K562 (cell line): Measurements from ENCODE around the gene APOBEC3A. TPM values are rescaled to one million over a fixed set of nuclear protein-coding genes. Genes with fewer than 3 reads are reported as not detected.

Source experiments
- ATAC-seq: fragments of 200-7000 bp; cut with Tn5 transposase; 3 replicates; pipeline ENCODE4 v1.9.1; 2020; ENCODE audit warnings: moderate library complexity
- BruUV-seq: library from RNA; stranded (reverse); fragments of 400-500 nt; replicated peaks from 2 replicates; lab custom pipeline; 2021; lab: Mats Ljungman, UMichigan
- CTCF ChIA-PET: fragments of 300-600 bp; formaldehyde crosslinking; extraction: SDS; loops from one replicate; lab custom pipeline; 2021; ENCODE audit warnings: low intra/inter-chr PET ratio; lab: Yijun Ruan, JAX
- POLR2A ChIA-PET: fragments of 300-600, 350-650 bp; sonication (Branson Sonifier 250); formaldehyde crosslinking; extraction: SDS; loops from one replicate; lab custom pipeline; 2021; ENCODE audit warnings: antibody characterized with exemption, inconsistent platforms; lab: Yijun Ruan, JAX
- DNase-seq, 4 experiments: peaks; one replicate each; pipeline versions ENCODE4 v3.0.0 to v3.0.0-alpha.2; 2011 to 2018; ENCODE audit warnings: low spot score in 3 of 4, mixed read lengths in 3 of 4; ENCODE audit errors: extremely low read depth in 1 of 4
- FAIRE-seq: peaks from 2 replicates; lab custom pipeline; 2011; peaks lifted over from hg19 to GRCh38; lab: Jason Lieb, UNC
- H2AFZ ChIP-seq: 2 replicates; pipeline ENCODE4 v1.6.0; 2011; ENCODE audit warnings: low read depth, low read length, control low read depth, inconsistent platforms
- H3K27ac ChIP-seq: fragments of 200-600 bp; 3 replicates; pipeline ENCODE4 v1.8.0; 2011; ENCODE audit warnings: low read depth, mild to moderate bottlenecking, control low read depth, inconsistent platforms, low read length, moderate library complexity, mixed read lengths; ENCODE audit errors: extremely low read depth
- H3K27me3 ChIP-seq, 2 experiments: fragments of 300-600 bp in 1 of 2; 2 replicates in 1 of 2; 3 replicates in 1 of 2; pipeline versions ENCODE4 v1.6.0 to v1.8.0; 2011; ENCODE audit warnings: inconsistent platforms in 2 of 2, low read length in 2 of 2, mild to moderate bottlenecking in 1 of 2, mixed read lengths in 1 of 2, moderate library complexity in 1 of 2; ENCODE audit not compliant: control insufficient read depth in 2 of 2, insufficient read depth in 2 of 2
- H3K36me3 ChIP-seq: fragments of 300-600 bp; 3 replicates; pipeline ENCODE4 v1.8.0; 2011; ENCODE audit warnings: mild to moderate bottlenecking, low read length, inconsistent platforms; ENCODE audit not compliant: control insufficient read depth, insufficient read depth
- H3K4me1 ChIP-seq, 2 experiments: fragments of 200-600 bp in 1 of 2; replicated peaks in 1 of 2; 2 replicates in 1 of 2; 3 replicates in 1 of 2; pipeline versions ENCODE4 v1.5.1 to v1.8.0; 2011; ENCODE audit warnings: inconsistent platforms in 2 of 2, low read length in 2 of 2, mild to moderate bottlenecking in 1 of 2, mixed read lengths in 1 of 2, moderate library complexity in 1 of 2; ENCODE audit not compliant: control insufficient read depth in 2 of 2, insufficient read depth in 2 of 2
- H3K4me2 ChIP-seq: 2 replicates; pipeline ENCODE4 v1.6.1; 2011; ENCODE audit warnings: low read length, control low read depth, inconsistent platforms, mixed read lengths; ENCODE audit not compliant: insufficient read depth
- H3K4me3 ChIP-seq: fragments of 200-600 bp; sonication (generic), shearing (Covaris generic); 2 replicates; pipeline ENCODE4 v1.5.1; 2016; ENCODE audit warnings: control low read depth, inconsistent platforms
- H3K79me2 ChIP-seq: fragments of 200-600 bp; 3 replicates; pipeline ENCODE4 v1.8.0; 2011; ENCODE audit warnings: low read length, inconsistent platforms; ENCODE audit not compliant: control insufficient read depth, insufficient read depth
- H3K9ac ChIP-seq, 2 experiments: 2 replicates each; pipeline versions ENCODE4 v1.6.0 to v1.6.1; 2011; ENCODE audit warnings: low read depth in 2 of 2, low read length in 2 of 2, control low read depth in 1 of 2, inconsistent platforms in 1 of 2, mild to moderate bottlenecking in 1 of 2, mixed read lengths in 1 of 2; ENCODE audit not compliant: insufficient read depth in 1 of 2
- H3K9me1 ChIP-seq: one replicate; pipeline ENCODE4 v1.6.0; 2011; ENCODE audit warnings: inconsistent platforms, mild to moderate bottlenecking, low read length, moderate library complexity; ENCODE audit not compliant: control insufficient read depth, insufficient read depth
- H3K9me3 ChIP-seq: replicated peaks from 2 replicates; pipeline ENCODE4 v1.5.1; 2011; ENCODE audit warnings: low read depth, low read length, inconsistent platforms; ENCODE audit not compliant: control insufficient read depth, insufficient read depth
- H4K20me1 ChIP-seq: replicated peaks from 2 replicates; pipeline ENCODE4 v1.6.1; 2011; ENCODE audit warnings: low read length, inconsistent platforms, mixed read lengths; ENCODE audit not compliant: control insufficient read depth, insufficient read depth
- KAT2B ChIP-seq: IDR thresholded peaks from one replicate; pipeline ENCODE4 v1.6.1; 2012; ENCODE audit warnings: low read depth, mild to moderate bottlenecking, control low read depth, inconsistent platforms, low read length, moderate library complexity
- VEZF1 ChIP-seq: fragments of 200-800 bp; sonication (Bioruptor generic); IDR thresholded peaks from 2 replicates; pipeline ENCODE4 v1.6.1; 2017; ENCODE audit warnings: missing genetic modification characterization, missing compliant biosample characterization
- WGBS: fragments of 100-300 bp; shearing (Covaris generic); methylation state at CpG from one replicate; pipeline ENCODE4 v1.1.6; 2016; ENCODE audit warnings: low coverage, mixed read lengths; ENCODE audit not compliant: insufficient coverage; ENCODE audit errors: missing lambda C conversion rate; 5-methylcytosine and 5-hydroxymethylcytosine counted together
- in situ Hi-C: fragments of 300-500 bp; cut with MboI; formaldehyde crosslinking; loops from 4 replicates; pipeline ENCODE4 v1.15.0; 2018; ENCODE audit warnings: inconsistent platforms, mixed read lengths
- intact Hi-C: fragments of 100-400 bp; cut with micrococcal nuclease; formaldehyde crosslinking; loops from 2 replicates; pipeline ENCODE4 v1.14.2; 2022
- polyA plus RNA-seq, 8 experiments: library from polyadenylated mRNA; depleted of rRNA in 4 of 8; stranded (reverse) in 5 of 8; unstranded in 3 of 8; fragments of >200 nt; fragmentation: Nextera tagmentation in 2 of 8; fragmentation: Illumina TruSeq in 1 of 8; extraction: Ambion mirVana in 2 of 8; extraction: Trizol in 1 of 8; gene quantifications; 2 replicates each; pipeline versions ENCODE4 v1.2.1 to v1.2.3, GENCODE V29; 2011 to 2014; ENCODE audit warnings: inconsistent platforms in 1 of 8, missing spikeins in 1 of 8
- total RNA-seq, 7 experiments: library from RNA; depleted of rRNA in 6 of 7; stranded (reverse); fragments of >200 nt in 6 of 7; fragmentation: Illumina TruSeq in 2 of 7; extraction: Trizol in 2 of 7; gene quantifications; 2 replicates each; pipeline versions ENCODE4 v1.2.1 to v1.2.3, GENCODE V29; 2011 to 2021; ENCODE audit warnings: low replicate concordance in 1 of 7

APOBEC3A gene
- total and polyA plus RNA-seq, 9 of the 15 experiments (the other 6 are each of a cell fraction or from before 2014, with no cell fraction given) = 0.04 TPM; not detected in 8

GRCh38 chr22:38954414-38955043 is 2.9 kb upstream of the APOBEC3A start:
- Histone ChIP-seq H3K4me2 (no peak overlapping the region), H2AFZ (no peak overlapping the region), H3K79me2 (no peaks in the 10 kb centered on the region), H3K27me3 (peaks cover 0 to 7% of the 10 kb centered on the region in 2 experiments; a peak in 2 of 5 replicates), H4K20me1 (no peaks in the 10 kb centered on the region), H3K9ac (no peak overlapping the region), H3K9me3 (no peaks in the 10 kb centered on the region), H3K4me3 (no peak overlapping the region), H3K4me1 (peaks cover 5 to 18% of the 10 kb centered on the region in 2 experiments; a peak in 4 of 5 replicates), H3K27ac (no peak overlapping the region), H3K9me1 (no peaks in the 10 kb centered on the region), H3K36me3 (no peaks in the 10 kb centered on the region)
- ChIA-PET POLR2A (no interaction called here), CTCF (no interaction called here)
- WGBS = 16% methylated on average over 7 of the region's 13 CpGs
- TF ChIP-seq VEZF1 (CRISPR knock-in tag) (0 out of 2 replicates have a peak, but pooled peaks have one; percentile 13), KAT2B (no peak)
- FAIRE-seq (no peak), ATAC-seq (no peak), DNase-seq (no peak)
- BruUV-seq = no TSS peak
- intact Hi-C loops = no loop called here
- in situ Hi-C loops = no loop called here
